Femur (tissue), 1 donor: Measurements from ENCODE around the gene MSRB2.
"Not testable (repeated sequence)": the region's sequence is repeated elsewhere in the genome, so short reads cannot be mapped to it uniquely, and the experiment has no call there.

Experiments used
- DNase-seq: peaks from one replicate; pipeline ENCODE4 v3.0.0-alpha.2; 2017

Gene MSRB2

DNA sequence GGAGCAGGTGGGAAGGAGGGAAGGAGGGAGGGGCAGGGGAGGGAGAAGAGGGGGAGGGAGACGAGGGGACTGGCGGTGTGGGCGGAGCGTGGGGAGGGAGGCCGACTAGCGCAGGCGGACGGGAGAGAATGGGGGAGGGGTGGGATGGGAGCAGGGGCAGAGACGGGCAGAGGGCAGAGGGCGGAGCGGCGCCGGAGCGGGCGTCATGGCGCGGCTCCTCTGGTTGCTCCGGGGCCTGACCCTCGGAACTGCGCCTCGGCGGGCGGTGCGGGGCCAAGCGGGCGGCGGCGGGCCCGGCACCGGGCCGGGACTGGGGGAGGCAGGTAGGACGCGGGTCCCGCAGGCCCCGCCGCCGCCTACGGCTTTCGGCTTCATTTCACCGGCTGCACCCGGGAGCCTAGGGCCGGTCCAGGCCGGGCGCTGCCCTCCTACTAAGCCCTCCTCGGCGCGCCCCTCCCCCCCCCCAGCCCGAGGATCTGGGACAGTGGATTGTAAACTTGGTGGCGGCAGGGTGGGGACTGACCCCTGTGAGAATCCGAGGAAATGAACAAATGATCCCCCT is at the start of gene MSRB2:
MSRB2 (plus strand) TSS at position 176 of the 562 bp plus-strand sequence; CDS start at position 206, 30 bp downstream.
- DNase-seq: peak; percentile 96

GRCh38 chr10:23046027-23046426 is 49.4 kb upstream of the MSRB2 start:
- DNase-seq: no peak

DNA sequence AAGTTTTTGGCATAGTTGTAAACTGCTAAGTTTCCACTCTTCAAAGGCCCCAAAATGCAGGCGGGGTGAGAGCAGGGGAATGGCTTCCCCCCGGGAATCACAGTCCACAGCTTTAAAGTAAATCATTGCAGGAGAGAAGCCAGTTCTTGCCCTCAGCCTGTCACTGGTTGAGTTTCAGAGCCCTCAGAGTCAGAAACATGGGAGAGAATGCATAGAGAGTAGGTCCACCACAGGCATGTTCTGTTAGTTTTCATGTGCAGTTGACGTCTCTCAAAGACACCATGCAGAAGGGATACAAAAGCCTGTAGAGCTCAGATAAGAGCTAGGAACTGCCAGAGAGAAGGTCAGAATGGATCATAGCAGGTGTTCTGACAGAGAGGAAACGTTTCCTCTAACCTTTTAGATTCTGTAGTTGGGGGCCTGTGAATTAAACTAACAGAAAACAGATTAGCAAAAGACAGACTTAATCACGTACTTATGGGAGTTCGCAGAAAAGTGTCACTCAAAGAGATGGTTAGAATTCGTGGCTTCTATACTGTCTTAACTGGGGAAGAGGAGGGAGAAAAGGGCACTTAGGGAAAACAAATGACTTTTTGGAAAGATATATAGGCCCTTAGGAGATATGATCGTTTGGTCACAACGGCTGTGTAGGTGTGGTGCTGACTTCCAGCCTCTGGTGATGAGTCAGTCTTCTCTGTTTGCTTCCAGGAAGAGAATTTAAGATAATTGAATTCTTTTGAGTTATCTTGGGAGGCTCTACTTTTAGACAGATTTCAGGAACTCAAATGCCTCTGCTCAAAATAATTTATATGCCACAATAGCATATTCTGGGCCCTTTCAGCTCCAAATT is 48.0 kb upstream of the MSRB2 start:
- DNase-seq: no peak

DNA sequence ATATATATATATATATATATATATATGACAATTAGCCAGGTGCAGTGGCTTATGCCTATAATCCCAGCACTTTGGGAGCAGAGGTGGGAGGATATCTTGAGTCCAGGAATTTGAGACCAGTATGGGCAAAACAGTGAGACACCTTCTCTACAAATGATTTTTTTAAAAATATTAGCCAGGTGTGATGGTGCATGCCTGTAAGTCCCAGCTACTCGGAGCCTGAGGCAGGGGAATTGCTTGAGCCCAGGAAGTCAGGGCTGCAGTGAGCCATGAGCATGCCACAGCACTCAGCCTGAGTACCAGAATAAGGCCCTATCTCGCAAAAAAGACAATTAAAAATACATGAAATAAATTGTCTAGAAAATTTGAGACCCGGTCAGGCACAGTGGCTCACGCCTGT is 47.2 kb upstream of the MSRB2 start:
- DNase-seq: no peak

GRCh38 chr10:23051278-23051677 is 44.1 kb upstream of the MSRB2 start:
- DNase-seq: no peak

DNA sequence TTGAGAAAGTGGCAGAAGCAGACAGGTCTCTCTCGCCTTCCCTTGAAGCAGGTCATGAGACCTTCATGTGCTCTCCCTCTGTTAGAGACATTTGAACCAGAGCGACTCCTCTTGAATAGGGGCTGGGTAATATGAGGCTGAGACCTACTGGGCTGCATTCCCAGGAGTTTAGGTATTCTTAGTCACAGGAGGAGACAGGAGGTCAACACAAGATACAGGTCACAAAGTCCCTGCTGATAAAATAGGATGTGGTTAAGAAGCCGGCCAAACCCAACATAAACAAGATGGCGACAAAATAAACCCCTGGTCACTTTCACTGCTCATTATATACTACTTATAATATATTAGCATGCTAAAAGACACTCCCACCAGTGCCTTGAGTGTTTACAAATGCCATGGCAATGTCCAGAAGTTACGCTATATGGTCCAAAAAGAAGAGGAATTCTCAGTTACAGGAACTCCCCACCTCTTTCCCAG is 43.5 kb upstream of the MSRB2 start:
- no peak for DNase-seq

DNA sequence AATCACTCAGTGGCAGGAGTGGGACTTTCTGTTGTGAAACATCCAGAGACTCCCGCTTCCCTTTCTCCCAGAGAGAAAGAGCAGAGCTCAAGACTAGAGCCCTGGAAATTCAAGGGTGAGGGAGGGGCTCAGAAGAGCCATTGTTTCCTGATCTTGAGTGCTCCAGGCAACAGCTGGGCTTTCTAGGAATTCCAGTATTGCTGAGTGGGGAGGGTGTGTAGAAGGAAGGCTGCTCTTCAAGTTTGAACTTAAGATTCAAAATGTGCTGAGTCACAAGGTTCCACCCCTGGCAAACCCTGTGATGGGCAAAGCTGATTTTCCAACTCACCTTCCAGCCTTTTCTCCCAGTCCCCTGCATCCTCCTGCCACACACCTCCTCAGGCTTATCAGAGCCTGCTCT is 42.3 kb upstream of the MSRB2 start:
- DNase-seq: no peak

DNA sequence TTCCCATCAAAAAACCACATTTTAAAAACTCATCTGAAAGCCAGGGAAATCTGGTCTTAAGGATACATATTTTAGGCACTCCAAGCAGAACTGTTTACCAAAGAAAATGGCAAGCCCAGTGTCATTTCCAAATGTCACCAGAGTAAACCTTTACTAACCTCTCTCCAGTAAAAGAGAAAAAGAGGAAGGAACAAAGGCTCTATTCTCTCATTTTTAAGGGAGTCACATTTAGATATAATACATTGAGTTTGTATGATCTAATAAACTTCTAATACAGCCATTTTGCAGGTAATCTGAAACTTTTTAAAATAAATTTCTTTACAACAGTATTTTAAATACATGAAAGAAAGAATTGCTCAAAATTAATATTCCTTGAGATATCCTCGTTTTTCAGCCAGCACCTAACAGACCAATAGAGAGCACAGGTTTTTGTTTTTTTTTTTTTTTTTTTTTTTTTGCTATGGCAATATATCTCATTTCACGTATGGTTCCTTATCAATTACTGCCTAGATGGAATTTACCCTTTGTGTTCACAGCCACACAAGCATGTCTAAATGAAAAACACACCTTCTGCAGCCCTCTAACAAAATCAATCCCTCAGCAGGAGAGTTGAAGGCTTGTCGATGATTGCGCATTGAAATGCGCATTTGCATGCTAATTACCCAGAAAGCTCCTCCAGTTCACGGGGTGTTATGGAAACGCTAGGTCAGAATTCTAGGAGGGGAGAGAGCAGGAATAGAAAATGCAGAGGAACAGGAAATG is 39.8 kb upstream of the MSRB2 start:
- DNase-seq: no peak

DNA sequence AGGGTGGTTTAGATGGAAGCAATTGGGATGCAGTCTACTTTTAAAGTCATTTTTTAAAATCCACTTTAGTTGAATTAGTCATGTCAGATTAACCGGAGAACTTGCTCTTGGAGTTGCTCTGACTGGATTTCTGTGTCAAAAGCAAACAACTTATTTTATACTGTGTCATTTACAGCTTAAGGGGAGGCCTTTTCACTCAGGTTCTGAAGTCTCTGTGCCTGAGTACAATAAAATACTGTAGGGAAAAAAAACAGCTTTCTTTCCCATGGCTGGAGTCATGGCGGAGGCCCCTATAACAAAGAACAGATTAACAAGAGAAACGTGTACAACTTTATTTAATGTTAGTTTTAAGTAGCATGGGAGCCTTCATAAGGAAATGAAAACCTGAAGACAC is 39.2 kb upstream of the MSRB2 start:
- no peak for DNase-seq

DNA sequence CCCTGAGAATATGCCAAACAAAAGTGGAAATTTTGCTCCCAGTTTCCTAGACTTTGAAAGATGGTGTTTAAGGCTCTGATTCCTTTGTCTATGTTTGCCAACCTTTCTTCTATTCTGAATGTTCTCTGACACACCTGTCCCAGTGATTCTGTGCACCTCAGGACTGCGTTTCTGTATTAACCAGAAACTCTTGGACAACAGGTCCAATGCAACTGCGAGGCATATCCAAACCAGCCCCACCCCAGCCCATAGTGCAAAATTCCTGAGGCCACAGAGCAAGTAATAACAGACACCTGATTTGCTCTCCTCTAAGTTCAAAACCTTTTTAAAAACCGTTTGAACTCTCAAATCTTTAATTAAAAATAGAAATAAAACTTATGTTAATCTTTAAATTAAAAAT is 37.0 kb upstream of the MSRB2 start:
- DNase-seq: no peak

- DNase-seq: no peak
Observed at GRCh38 chr10:23060918-23061317, 34.5 kb upstream of the MSRB2 start.

- no peak for DNase-seq
Observed at GRCh38 chr10:23063045-23063972, 32.1 kb upstream of the MSRB2 start.

GRCh38 chr10:23063973-23064812 is 31.2 kb upstream of the MSRB2 start:
- DNase-seq: no peak

GRCh38 chr10:23064813-23065114 is 30.6 kb upstream of the MSRB2 start:
- DNase-seq: not testable (repeated sequence)

GRCh38 chr10:23065181-23065948 is 30.0 kb upstream of the MSRB2 start:
- DNase-seq: peak; percentile 87

GRCh38 chr10:23067337-23067736 is 28.0 kb upstream of the MSRB2 start:
- no peak for DNase-seq

GRCh38 chr10:23067939-23068775 is 27.2 kb upstream of the MSRB2 start:
- peak; percentile 75 for DNase-seq

GRCh38 chr10:23069019-23069815 is 26.2 kb upstream of the MSRB2 start:
- DNase-seq: no peak
